Skeletal muscle tissue (tissue), 4 donors: Measurements from ENCODE around the gene SLCO3A1. TPM values are rescaled to one million over a fixed set of nuclear protein-coding genes. Genes with fewer than 3 reads are reported as not detected.

ENCODE experiments used
- H3K27ac ChIP-seq: one replicate; pipeline ENCODE4 v1.7.0; 2013; ENCODE audit warnings: mild to moderate bottlenecking, low read depth, low read length, inconsistent platforms
- H3K27me3 ChIP-seq, 3 donors: one replicate each; pipeline ENCODE4 v1.7.0; 2013; ENCODE audit warnings: low read length in 3 of 3; ENCODE audit not compliant: control insufficient read depth in 3 of 3, insufficient read depth in 3 of 3
- H3K36me3 ChIP-seq, 3 donors: one replicate each; pipeline ENCODE4 v1.7.0; 2013; ENCODE audit warnings: low read length in 3 of 3; ENCODE audit not compliant: control insufficient read depth in 3 of 3, insufficient read depth in 3 of 3
- H3K4me1 ChIP-seq, 3 donors: one replicate each; pipeline ENCODE4 v1.7.0; 2013; ENCODE audit warnings: low read length in 3 of 3, mild to moderate bottlenecking in 3 of 3; ENCODE audit not compliant: control insufficient read depth in 3 of 3, insufficient read depth in 3 of 3
- H3K4me3 ChIP-seq, 3 donors: one replicate each; pipeline ENCODE4 v1.7.0; 2013; ENCODE audit warnings: low read length in 3 of 3
- H3K9ac ChIP-seq, 3 donors: one replicate each; pipeline ENCODE4 v1.7.0; 2013; ENCODE audit warnings: low read length in 3 of 3, mild to moderate bottlenecking in 3 of 3, moderate library complexity in 2 of 3, low read depth in 1 of 3
- H3K9me3 ChIP-seq, 3 donors: one replicate each; pipeline ENCODE4 v1.7.0; 2013; ENCODE audit warnings: low read length in 3 of 3; ENCODE audit not compliant: control insufficient read depth in 3 of 3
- total RNA-seq: library from RNA; depleted of rRNA; stranded (reverse); fragments of >200 nt; gene quantifications from one replicate; pipeline ENCODE4 v1.2.3, GENCODE V29; 2014
- donor health status: Osteomylitis.

SLCO3A1 gene
- total RNA-seq, 1 donor from 2014 or later: 4.7 TPM

GRCh38 chr15:91980502-91981267 is 127.2 kb downstream of the SLCO3A1 start:
- Histone ChIP-seq H3K4me1 (peaks cover 10 to 21% (median 12%) of the 10 kb centered on the region in 3 donors), H3K9me3 (no peaks in the 10 kb centered on the region), H3K27ac (no peak overlapping the region), H3K36me3 (no peaks in the 10 kb centered on the region), H3K9ac (no peak overlapping the region), H3K4me3 (no peak overlapping the region), H3K27me3 (no peaks in the 10 kb centered on the region)

GRCh38 chr15:91981821-91982800 is 128.6 kb downstream of the SLCO3A1 start:
- Histone ChIP-seq H3K36me3 (no peaks in the 10 kb centered on the region), H3K9ac (no peak overlapping the region), H3K27ac (no peak overlapping the region), H3K27me3 (no peaks in the 10 kb centered on the region), H3K4me3 (no peak overlapping the region), H3K4me1 (peaks cover 9 to 20% (median 12%) of the 10 kb centered on the region in 3 donors), H3K9me3 (no peaks in the 10 kb centered on the region)

GRCh38 chr15:91983729-91984340 is 130.3 kb downstream of the SLCO3A1 start:
- H3K27ac ChIP-seq: no peak overlapping the region
- H3K36me3 ChIP-seq: no peaks in the 10 kb centered on the region
- no peak overlapping the region for H3K4me3 ChIP-seq
- H3K9ac ChIP-seq: no peak overlapping the region
- peaks cover 9 to 20% (median 12%) of the 10 kb centered on the region in 3 donors for H3K4me1 ChIP-seq
- H3K9me3 ChIP-seq: no peaks in the 10 kb centered on the region
- H3K27me3 ChIP-seq: no peaks in the 10 kb centered on the region

GRCh38 chr15:91985297-91985696 is 131.8 kb downstream of the SLCO3A1 start:
- Histone ChIP-seq H3K4me1 (peaks cover 7 to 13% (median 10%) of the 10 kb centered on the region in 3 donors), H3K4me3 (no peak overlapping the region), H3K9me3 (no peaks in the 10 kb centered on the region), H3K27ac (no peak overlapping the region), H3K27me3 (no peaks in the 10 kb centered on the region), H3K9ac (no peak overlapping the region), H3K36me3 (no peaks in the 10 kb centered on the region)

- H3K9me3 ChIP-seq: no peaks in the 10 kb centered on the region
- H3K4me1 ChIP-seq: no peaks in the 10 kb centered on the region
- no peak overlapping the region for H3K4me3 ChIP-seq
- no peak overlapping the region for H3K27ac ChIP-seq
- H3K9ac ChIP-seq: no peak overlapping the region
- H3K27me3 ChIP-seq: no peaks in the 10 kb centered on the region
- H3K36me3 ChIP-seq: no peaks in the 10 kb centered on the region
Observed at GRCh38 chr15:91988071-91988470, 134.6 kb downstream of the SLCO3A1 start.

GRCh38 chr15:91988655-91989054 is 135.1 kb downstream of the SLCO3A1 start:
- no peaks in the 10 kb centered on the region for H3K4me1 ChIP-seq
- no peak overlapping the region for H3K9ac ChIP-seq
- H3K36me3 ChIP-seq: no peaks in the 10 kb centered on the region
- no peaks in the 10 kb centered on the region for H3K9me3 ChIP-seq
- H3K27ac ChIP-seq: no peak overlapping the region
- no peaks in the 10 kb centered on the region for H3K27me3 ChIP-seq
- no peak overlapping the region for H3K4me3 ChIP-seq

DNA sequence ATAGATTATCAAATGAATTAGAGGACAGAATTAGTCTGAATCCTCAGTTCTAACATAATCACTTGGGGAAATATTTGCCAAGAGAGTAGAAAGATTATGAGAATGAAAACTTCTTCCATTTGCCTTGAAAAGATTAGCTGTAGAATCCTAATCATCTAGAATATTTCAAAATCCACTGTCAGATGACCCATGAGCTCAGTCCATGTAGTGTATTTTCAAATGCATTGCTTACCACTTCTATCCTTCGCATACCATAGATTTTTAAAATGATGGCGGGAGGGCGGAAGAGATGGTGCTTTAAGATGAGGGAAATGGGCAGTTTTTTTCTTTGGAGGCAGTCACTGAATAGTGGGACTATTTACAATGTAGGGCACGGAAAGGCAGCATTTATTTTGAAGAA is 136.3 kb downstream of the SLCO3A1 start:
- Histone ChIP-seq H3K4me1 (no peaks in the 10 kb centered on the region), H3K36me3 (no peaks in the 10 kb centered on the region), H3K27ac (no peak overlapping the region), H3K9ac (no peak overlapping the region), H3K27me3 (no peaks in the 10 kb centered on the region), H3K9me3 (no peaks in the 10 kb centered on the region), H3K4me3 (no peak overlapping the region)

DNA sequence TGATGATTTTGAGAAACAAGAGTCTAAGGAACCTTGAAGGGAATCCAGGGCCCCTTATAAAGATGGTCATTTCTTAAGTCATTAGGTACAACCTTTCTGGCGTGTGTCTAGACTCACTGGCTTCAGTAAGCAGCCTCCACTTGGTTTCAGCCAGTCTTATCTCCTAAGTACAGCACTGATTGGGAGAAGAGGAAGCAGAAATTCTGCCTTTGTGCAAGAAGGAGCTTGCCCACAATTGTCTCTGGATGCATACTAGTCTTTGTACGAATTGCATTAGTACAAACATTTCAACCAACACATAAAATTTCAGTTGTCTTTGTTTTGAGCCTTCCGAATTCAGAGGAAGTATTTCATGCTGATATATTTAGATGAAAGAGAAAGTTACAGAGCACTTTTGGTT is 139.4 kb downstream of the SLCO3A1 start:
- Histone ChIP-seq H3K27ac (no peak overlapping the region), H3K4me3 (no peak overlapping the region), H3K9ac (no peak overlapping the region), H3K27me3 (no peaks in the 10 kb centered on the region), H3K36me3 (no peaks in the 10 kb centered on the region), H3K9me3 (no peaks in the 10 kb centered on the region), H3K4me1 (no peaks in the 10 kb centered on the region)

DNA sequence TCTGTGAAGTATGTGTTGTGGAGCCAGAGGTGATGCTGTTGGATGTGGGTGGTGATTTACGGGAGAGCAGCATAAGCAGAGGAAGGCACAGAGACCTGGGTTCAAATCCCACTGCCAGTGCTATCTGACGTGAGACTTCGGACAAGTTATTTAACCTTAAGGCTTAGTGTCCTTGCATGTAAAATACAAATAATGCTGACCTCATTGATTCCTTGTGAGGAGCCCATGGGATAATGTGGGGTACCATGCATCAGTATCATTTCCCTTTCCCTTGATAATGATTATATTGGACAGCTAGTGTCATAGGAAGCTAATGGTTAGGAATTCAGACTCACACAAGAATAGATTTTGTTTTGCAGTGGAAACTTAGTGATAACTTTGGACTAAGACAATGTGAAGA is 141.6 kb downstream of the SLCO3A1 start:
- H3K9me3 ChIP-seq: no peaks in the 10 kb centered on the region
- H3K9ac ChIP-seq: no peak overlapping the region
- H3K36me3 ChIP-seq: no peaks in the 10 kb centered on the region
- H3K27me3 ChIP-seq: no peaks in the 10 kb centered on the region
- no peaks in the 10 kb centered on the region for H3K4me1 ChIP-seq
- H3K27ac ChIP-seq: no peak overlapping the region
- H3K4me3 ChIP-seq: no peak overlapping the region
